ENCODE data around the gene RGL2. TPM values are rescaled to one million over a fixed set of nuclear protein-coding genes. Genes with fewer than 3 reads are reported as not detected.

The RGL2 gene
- total and polyA plus RNA-seq, 4 donors = 23.6 to 119 (median 82.3) TPM

- no peak for DNase-seq (ENCODE audit: low read depth in 4 of 6, low spot score in 6 of 6)
- Histone ChIP-seq H3K27ac (ENCODE audit: low read depth, low read length) (no peak overlapping the region), H3K36me3 (ENCODE audit: control insufficient read depth, insufficient read depth, low read length) (peaks cover 53% of the 10 kb centered on the region), H3K4me1 (ENCODE audit: control insufficient read depth, insufficient read depth, low read length) (peaks cover 28% of the 10 kb centered on the region), H3K27me3 (ENCODE audit: control insufficient read depth, insufficient read depth, low read length) (no peaks in the 10 kb centered on the region), H3K4me3 (ENCODE audit: low read depth, low read length) (no peak overlapping the region), H3K9me3 (ENCODE audit: control insufficient read depth, insufficient read depth, low read length) (no peaks in the 10 kb centered on the region)
- WGBS (ENCODE audit: insufficient coverage) = 87% methylated on average over 15 of the region's 15 CpGs
These were observed 2.9 kb downstream of the RGL2 start for GRCh38 chr6:33295621-33296369.

- H3K4me1 ChIP-seq (ENCODE audit: control insufficient read depth, insufficient read depth, low read length) = peaks cover 26% of the 10 kb centered on the region
- no peaks in the 10 kb centered on the region for H3K9me3 ChIP-seq (ENCODE audit: control insufficient read depth, insufficient read depth, low read length)
- no peaks in the 10 kb centered on the region for H3K27me3 ChIP-seq (ENCODE audit: control insufficient read depth, insufficient read depth, low read length)
- peaks cover 57% of the 10 kb centered on the region for H3K36me3 ChIP-seq (ENCODE audit: control insufficient read depth, insufficient read depth, low read length)
- no peak overlapping the region for H3K27ac ChIP-seq (ENCODE audit: low read depth, low read length)
- H3K4me3 ChIP-seq (ENCODE audit: low read depth, low read length) = no peak overlapping the region
- no peak for DNase-seq (ENCODE audit: low read depth in 4 of 6, low spot score in 6 of 6)
- WGBS (ENCODE audit: insufficient coverage) = 88% methylated on average over 7 of the region's 10 CpGs
These were observed 4.5 kb downstream of the RGL2 start for GRCh38 chr6:33294086-33294823.

- WGBS (ENCODE audit: insufficient coverage) = 87% methylated on average over 13 of the region's 16 CpGs
These were observed 5.6 kb downstream of the RGL2 start for GRCh38 chr6:33292996-33293682.

GRCh38 chr6:33290459-33290858 lies 8.3 kb downstream of the RGL2 start:
- DNase-seq (ENCODE audit: low read depth in 4 of 6, low spot score in 6 of 6) = no peak
- peak overlapping the region; percentile 91 for H3K4me3 ChIP-seq (ENCODE audit: low read depth, low read length)
- H3K36me3 ChIP-seq (ENCODE audit: control insufficient read depth, insufficient read depth, low read length) = peaks cover 59% of the 10 kb centered on the region
- H3K27ac ChIP-seq (ENCODE audit: low read depth, low read length) = no peak overlapping the region
- H3K4me1 ChIP-seq (ENCODE audit: control insufficient read depth, insufficient read depth, low read length) = peaks cover 23% of the 10 kb centered on the region
- WGBS (ENCODE audit: insufficient coverage) = 74% methylated on average over 3 of the region's 7 CpGs
- H3K9me3 ChIP-seq (ENCODE audit: control insufficient read depth, insufficient read depth, low read length) = no peaks in the 10 kb centered on the region
- H3K27me3 ChIP-seq (ENCODE audit: control insufficient read depth, insufficient read depth, low read length) = no peaks in the 10 kb centered on the region

More at GRCh38 chr6:33292996-33293682, 5.6 kb downstream of the RGL2 start:
- Histone ChIP-seq H3K9me3 (ENCODE audit: control insufficient read depth, insufficient read depth, low read length) (no peaks in the 10 kb centered on the region), H3K4me3 (ENCODE audit: low read depth, low read length) (no peak overlapping the region), H3K4me1 (ENCODE audit: control insufficient read depth, insufficient read depth, low read length) (peaks cover 31% of the 10 kb centered on the region), H3K27me3 (ENCODE audit: control insufficient read depth, insufficient read depth, low read length) (no peaks in the 10 kb centered on the region), H3K27ac (ENCODE audit: low read depth, low read length) (no peak overlapping the region), H3K36me3 (ENCODE audit: control insufficient read depth, insufficient read depth, low read length) (peaks cover 57% of the 10 kb centered on the region)
- no peak for DNase-seq (ENCODE audit: low read depth in 4 of 6, low spot score in 6 of 6)

- no peak for DNase-seq (ENCODE audit: low read depth in 4 of 6, low spot score in 6 of 6)
- Histone ChIP-seq H3K9me3 (ENCODE audit: control insufficient read depth, insufficient read depth, low read length) (no peaks in the 10 kb centered on the region), H3K4me1 (ENCODE audit: control insufficient read depth, insufficient read depth, low read length) (peaks cover 23% of the 10 kb centered on the region), H3K36me3 (ENCODE audit: control insufficient read depth, insufficient read depth, low read length) (peaks cover 55% of the 10 kb centered on the region), H3K4me3 (ENCODE audit: low read depth, low read length) (peak overlapping the region; percentile 91), H3K27me3 (ENCODE audit: control insufficient read depth, insufficient read depth, low read length) (no peaks in the 10 kb centered on the region), H3K27ac (ENCODE audit: low read depth, low read length) (peak overlapping the region; percentile 81)
- WGBS (ENCODE audit: insufficient coverage) = 0% methylated on average over 4 of the region's 14 CpGs
These were observed 8.9 kb downstream of the RGL2 start for GRCh38 chr6:33289784-33290315.

GRCh38 chr6:33288921-33289783 lies 9.6 kb downstream of the RGL2 start, which contains the start of the genes PFDN6 and WDR46:
Gene PFDN6 (plus strand): TSS chr6:33289601. CDS start chr6:33289857, 256 bp downstream.
Gene WDR46 (minus strand): TSS chr6:33289239. CDS start chr6:33289170, 69 bp downstream.
- Histone ChIP-seq H3K9me3 (ENCODE audit: control insufficient read depth, insufficient read depth, low read length) (no peaks in the 10 kb centered on the region), H3K4me3 (ENCODE audit: low read depth, low read length) (peak within 1 kb of the TSS; percentile 91), H3K36me3 (ENCODE audit: control insufficient read depth, insufficient read depth, low read length) (peaks cover 52% of the 10 kb centered on the region), H3K27me3 (ENCODE audit: control insufficient read depth, insufficient read depth, low read length) (no peaks in the 10 kb centered on the region), H3K4me1 (ENCODE audit: control insufficient read depth, insufficient read depth, low read length) (peaks cover 23% of the 10 kb centered on the region), H3K27ac (ENCODE audit: low read depth, low read length) (peak within 1 kb of the TSS; percentile 81)
- under 1% methylated on average over 40 of the region's 43 CpGs for WGBS (ENCODE audit: insufficient coverage)
- DNase-seq (ENCODE audit: low read depth in 4 of 6, low spot score in 6 of 6) = peak; percentile 87 to 98 (median 96)

GRCh38 chr6:33288141-33288920 lies 10.4 kb downstream of the RGL2 start:
- peak in 1 of 6 donors; percentile 12 for DNase-seq (ENCODE audit: low read depth in 4 of 6, low spot score in 6 of 6)
- 1% methylated on average over 9 of the region's 21 CpGs for WGBS (ENCODE audit: insufficient coverage)
- Histone ChIP-seq H3K4me3 (ENCODE audit: low read depth, low read length) (peak overlapping the region; percentile 91), H3K4me1 (ENCODE audit: control insufficient read depth, insufficient read depth, low read length) (peaks cover 23% of the 10 kb centered on the region), H3K9me3 (ENCODE audit: control insufficient read depth, insufficient read depth, low read length) (no peaks in the 10 kb centered on the region), H3K27me3 (ENCODE audit: control insufficient read depth, insufficient read depth, low read length) (no peaks in the 10 kb centered on the region), H3K36me3 (ENCODE audit: control insufficient read depth, insufficient read depth, low read length) (peaks cover 51% of the 10 kb centered on the region), H3K27ac (ENCODE audit: low read depth, low read length) (peak overlapping the region; percentile 81)
